RCC 7860 (cell line): ENCODE results near the gene OTUD1.

Experiments used
- DNase-seq: peaks from one replicate; pipeline ENCODE4 v3.0.0-alpha.2; 2015; ENCODE audit warnings: low spot score
- FAIRE-seq: peaks from 2 replicates; lab custom pipeline; 2012; peaks lifted over from hg19 to GRCh38; lab: Jason Lieb, UNC

Gene OTUD1

DNA sequence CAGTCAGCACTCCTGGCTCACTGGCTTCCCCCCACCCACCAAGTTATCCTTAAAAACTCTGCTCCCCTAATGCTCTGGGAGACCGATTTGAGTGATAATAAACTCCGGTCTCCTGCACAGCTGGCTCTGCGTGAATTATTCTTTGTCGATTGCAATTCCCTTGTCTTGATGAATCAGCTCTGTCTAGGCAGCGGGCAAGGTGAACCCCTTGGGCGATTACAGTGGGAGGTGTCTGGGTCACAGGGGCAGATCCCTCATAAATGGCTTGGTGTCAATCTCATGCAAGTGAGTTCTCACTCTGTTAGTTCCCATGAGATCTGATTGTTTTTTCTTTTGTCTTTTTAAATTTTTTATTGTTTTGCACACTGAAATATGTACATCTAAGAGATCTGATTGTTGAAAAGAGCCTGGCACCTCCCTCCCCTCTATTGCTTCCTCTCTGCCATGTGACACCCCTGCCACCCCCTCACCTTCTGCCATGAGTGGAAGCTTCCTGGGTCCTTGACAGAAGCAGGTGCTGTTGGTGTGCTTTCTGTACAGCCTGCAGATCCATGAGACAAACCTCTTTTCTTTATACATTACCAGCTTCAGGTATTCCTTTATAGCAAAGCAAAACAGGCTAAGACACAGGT, 20.5 kb downstream of the OTUD1 start:
- FAIRE-seq (no peak), DNase-seq (no peak)

DNA sequence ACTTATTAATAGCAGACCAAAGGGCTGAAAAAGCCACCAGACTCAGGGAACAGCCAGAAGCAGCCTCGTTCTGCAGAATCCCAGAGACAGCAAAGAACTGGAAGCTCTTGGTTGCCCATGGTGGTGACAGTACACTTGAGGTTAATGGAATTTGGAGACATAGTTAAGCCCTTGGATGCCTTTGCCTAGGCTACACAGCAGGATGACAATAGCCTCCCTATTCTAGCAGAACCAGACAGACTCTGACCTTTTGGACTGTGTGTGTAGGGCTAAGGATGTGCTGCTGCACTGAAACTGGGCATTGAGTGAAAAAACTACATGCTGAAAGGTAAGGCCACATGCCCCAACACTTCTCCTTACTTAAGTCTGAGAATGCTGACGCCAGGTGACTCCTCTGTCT, 22.7 kb downstream of the OTUD1 start:
- DNase-seq (no peak), FAIRE-seq (no peak)

DNA sequence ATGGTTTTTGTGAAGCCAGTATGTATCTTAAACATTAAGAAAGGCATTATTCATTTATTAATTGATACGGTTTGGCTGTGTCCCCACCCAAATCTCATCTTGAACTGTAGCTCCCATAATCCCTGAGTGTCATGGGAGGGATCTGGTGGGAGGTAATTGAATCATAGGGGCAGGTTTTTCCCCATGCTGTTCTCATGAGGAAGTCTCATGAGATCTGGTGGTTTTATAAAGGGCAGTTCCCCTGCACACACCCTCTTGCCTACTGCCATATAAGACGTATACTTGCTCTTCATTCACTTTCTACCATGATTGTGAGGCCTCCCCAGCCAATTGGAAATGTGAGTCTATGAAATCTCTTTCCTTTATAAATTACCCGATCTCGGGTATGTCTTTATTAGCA, 28.1 kb downstream of the OTUD1 start:
- FAIRE-seq (no peak), DNase-seq (no peak)

DNA sequence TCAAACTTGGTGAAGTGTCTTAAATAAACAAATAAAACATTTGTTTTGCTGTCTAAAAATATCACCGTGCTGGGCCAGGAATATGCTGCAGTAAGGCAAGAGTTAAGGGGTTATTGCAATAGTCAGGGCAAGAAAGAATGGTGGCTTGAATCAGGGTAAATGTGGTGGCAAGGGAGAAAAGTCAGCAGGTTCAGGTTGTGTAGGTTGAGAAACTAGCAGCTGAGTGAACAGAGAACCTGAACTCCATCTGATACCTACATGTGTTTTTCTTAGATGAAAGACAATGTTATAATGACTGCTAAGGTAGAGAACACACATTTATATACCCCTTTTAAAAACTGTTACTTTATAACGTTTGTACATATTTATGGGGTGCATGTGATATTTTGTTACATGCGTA, 28.7 kb downstream of the OTUD1 start:
- DNase-seq, result no peak
- no peak for FAIRE-seq

DNA sequence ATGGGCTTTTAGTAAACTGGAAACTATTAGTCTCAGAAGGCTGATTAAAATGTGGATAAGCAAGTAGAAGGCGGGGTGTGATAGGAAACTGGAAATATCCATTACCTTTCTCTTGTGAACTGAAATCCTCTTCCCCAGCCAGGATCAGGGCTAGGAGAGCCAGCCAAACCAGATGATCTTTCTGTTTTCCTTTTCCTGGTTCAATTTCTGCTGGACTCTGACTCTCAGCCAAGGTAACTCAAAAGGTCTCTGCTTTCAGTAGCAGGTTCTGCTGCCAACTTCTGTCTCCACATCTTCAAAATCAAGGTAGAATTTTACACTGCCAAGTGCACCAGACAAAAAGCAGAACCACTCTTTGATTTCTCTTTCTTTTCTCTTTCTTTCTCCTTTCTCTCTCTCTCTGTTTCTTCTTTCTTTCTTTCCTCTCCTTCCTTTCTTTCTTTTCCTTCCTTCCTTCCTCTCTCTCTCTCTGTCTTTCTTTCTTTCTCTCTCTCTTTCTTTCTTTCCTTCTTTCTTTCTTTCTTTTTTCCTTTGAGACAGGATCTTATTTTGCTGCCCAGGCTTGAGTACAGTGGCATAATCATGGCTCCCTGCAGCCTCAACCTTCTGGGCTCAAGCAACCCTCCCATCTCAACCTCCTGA, 30.8 kb downstream of the OTUD1 start:
- no peak for DNase-seq
- no peak for FAIRE-seq

DNA sequence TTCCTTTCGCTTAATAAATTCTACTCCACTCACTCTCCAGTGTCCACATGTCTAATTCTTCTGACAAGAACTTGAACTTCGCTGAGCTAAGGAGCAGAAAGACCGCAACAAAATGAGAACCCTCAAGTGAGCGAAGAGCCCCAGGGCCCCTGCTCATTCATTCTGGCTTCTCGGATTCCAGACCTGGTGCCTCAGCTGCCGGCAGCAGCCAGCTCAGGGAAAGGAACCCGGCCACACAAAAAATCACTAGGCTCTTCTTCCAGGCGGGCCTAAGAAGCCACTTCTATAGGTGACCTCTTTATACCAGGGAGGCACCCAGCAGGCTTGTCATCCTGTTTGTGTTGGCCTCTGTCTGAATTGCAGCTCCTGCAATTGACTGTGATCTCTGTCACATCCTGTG, 33.3 kb downstream of the OTUD1 start:
- no peak for DNase-seq
- no peak for FAIRE-seq

DNA sequence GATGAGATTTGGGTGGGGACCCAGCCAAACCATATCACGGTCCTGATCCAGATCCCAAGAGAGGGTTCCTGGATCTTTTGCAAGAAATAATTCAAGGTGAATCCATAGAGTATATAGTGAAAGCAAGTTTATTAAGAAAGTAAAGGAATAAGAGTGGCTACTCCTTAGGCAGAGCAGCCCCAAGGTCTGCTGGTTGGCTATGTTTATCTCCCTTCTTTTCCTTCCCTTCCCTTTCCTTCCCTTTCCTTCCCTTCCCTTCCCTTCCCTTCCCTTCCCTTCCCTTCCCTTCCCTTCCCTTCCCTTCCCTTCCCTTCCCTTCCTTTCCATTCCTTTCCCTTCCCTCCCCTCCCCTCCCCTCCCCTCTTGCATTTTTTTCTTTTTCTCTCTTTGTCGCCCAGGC, 35.2 kb downstream of the OTUD1 start:
- no peak for FAIRE-seq
- no peak for DNase-seq

DNA sequence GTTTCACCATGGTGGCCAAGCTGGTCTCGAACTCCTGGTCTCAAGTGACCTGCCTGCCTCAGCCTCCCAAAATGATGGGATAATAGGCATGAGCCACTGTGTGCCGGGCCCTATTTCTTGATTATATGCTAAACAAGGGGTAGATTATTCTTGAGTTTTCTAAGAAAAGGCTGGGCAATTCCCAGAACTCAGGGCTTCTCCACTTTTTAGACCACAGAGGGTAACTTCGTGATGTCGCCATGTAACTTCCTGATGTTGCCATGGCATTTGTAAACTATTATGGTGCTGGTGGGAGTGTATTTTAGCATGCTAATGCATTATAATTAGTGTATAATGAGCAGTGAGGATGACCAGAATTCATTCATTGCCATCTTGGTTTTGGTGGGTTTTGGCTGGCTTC, 35.8 kb downstream of the OTUD1 start:
- FAIRE-seq, result no peak

DNA sequence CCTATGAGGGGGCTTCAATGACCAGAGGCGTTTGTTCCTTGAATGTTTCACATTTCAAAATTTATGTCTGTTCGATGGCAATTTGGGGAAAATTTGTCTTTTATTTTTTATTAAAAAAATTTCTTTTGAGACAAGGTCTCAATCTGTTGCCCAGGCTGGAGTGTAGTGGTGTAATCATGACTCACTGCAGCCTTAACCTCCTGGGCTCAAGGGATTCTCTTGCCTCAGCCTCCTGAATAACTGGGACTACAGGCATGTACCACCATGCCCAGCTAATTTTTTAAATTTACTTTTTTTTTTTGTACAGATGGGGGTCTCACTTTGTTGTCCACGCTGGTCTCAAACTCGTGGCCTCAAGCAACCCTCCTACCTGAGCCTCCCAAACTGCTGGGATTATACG, 39.7 kb downstream of the OTUD1 start:
- DNase-seq, result no peak
- FAIRE-seq, result peak; percentile 52

More for the DNA sequence above, 35.8 kb downstream of the OTUD1 start:
- no peak for DNase-seq

DNA sequence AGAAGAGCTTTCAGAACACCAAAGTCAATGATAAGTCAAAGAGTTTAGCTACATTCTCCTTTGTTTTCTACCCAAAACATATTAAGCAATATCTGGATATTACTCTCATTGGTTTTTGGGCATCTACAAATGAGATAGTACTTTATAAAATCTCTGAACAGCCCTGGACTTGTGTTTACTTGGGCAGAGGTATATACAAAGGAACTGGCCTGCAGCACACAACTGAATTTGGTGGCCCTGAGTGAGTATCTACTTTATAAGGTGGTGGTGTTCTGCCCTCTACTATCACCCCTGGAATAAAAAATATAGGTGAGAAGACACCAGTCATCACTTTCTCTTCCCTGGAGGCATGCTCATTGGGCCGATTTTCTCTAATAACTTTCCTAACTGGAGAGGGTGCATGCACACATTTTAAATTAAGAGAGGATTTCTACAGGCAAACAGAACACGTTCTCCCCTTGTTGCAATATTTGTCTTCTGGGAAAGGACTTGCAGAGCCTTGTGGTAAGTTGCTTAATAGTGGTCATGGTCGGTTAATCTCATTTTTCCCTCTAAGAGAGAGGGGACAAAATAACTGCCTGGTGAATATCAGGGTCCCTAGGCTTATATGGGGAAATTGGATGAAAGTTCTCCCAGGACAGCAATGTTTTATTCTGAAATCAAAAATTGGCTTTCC, 41.1 kb downstream of the OTUD1 start:
- no peak for DNase-seq

DNA sequence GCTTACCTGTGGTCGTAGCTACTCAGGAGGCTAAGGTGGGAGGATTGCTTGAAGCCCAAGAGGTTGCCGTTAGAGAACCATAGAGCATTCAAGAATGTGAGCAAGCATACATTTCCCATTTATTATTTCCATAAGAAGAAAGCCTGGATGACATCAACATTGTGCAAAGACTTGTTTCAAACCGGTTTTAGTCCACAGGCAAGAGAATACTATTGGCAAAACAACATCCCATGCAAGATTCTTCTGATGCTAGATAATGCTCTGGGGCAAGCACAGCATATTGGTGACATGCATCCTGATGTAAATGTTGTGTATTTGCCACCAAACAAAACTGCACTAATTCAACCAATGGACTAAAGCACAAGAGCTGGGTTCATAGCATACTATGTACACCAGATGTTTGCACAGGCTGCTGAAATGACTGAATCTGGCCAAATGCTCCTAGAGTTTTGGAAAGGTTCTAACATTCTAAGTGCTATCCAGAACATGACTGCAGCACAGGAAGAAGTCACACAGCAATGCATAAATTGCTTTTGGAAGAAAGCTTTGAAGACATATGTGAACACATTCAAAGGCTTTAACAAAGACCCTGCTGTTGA, 42.6 kb downstream of the OTUD1 start:
- DNase-seq (no peak), FAIRE-seq (no peak)

More for the DNA sequence above, 41.1 kb downstream of the OTUD1 start:
- FAIRE-seq, result peak; percentile 55

DNA sequence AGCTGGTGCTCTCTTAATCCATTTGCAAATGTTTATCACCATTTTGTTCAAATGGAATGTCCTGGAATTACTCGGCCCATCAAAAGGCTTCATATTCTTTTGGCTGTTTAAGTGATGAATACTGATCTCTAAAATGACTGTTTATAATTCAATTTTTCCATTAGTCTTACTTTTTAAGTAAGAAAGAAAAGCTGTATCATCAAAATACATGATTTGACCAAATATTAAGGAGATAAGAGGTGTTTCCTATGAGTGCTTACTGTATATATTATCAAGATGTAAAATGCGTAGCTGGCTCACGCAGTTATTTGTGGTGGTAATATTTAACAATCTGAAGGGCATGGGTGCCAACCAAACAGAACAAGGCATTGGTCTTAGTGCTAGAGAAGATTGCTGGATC, 51.2 kb downstream of the OTUD1 start:
- FAIRE-seq (no peak), DNase-seq (no peak)
